GM10266 (cell line): ENCODE results near the gene MPV17.
A peak's percentile ranks its signal among the peaks of the same experiment; 100 is the strongest.
"Not testable (repeated sequence)": the region's sequence is repeated elsewhere in the genome, so short reads cannot be mapped to it uniquely, and the experiment has no call there.

Experiments
- DNase-seq: peaks from one replicate; pipeline ENCODE4 v3.0.0; 2012; ENCODE audit errors: extremely low spot score
- CTCF ChIP-seq: IDR thresholded peaks from 2 replicates; pipeline ENCODE4 v1.5.1; 2012; ENCODE audit warnings: mild to moderate bottlenecking, low read depth; ENCODE audit not compliant: control insufficient read depth, insufficient read depth; ENCODE audit errors: missing control alignments

MPV17 gene

GRCh38 chr2:27270131-27270530 lies 52.8 kb downstream of the MPV17 start:
- no peak for TF ChIP-seq CTCF
- no peak for DNase-seq

GRCh38 chr2:27268296-27268695 lies 54.6 kb downstream of the MPV17 start:
- DNase-seq, result not testable (repeated sequence)

- no peak for DNase-seq
- no peak for TF ChIP-seq CTCF
Observed at GRCh38 chr2:27265536-27265870, 57.4 kb downstream of the MPV17 start.

GRCh38 chr2:27264753-27265535 lies 58.0 kb downstream of the MPV17 start:
- peak; percentile 83 for DNase-seq
- TF ChIP-seq CTCF, result peak; percentile 55

- no peak for DNase-seq
- no peak for TF ChIP-seq CTCF
Observed at GRCh38 chr2:27264253-27264752, 58.6 kb downstream of the MPV17 start.

- no peak for TF ChIP-seq CTCF
- peak; percentile 62 for DNase-seq
Observed at GRCh38 chr2:27263287-27264252, 59.3 kb downstream of the MPV17 start.

- DNase-seq, result peak; percentile 95
- TF ChIP-seq CTCF, result no peak
Observed at GRCh38 chr2:27262379-27263286, 60.3 kb downstream of the MPV17 start, which contains the start of gene SLC30A3. Gene SLC30A3, minus strand, starts transcription at chr2:27263047. Its CDS starts 141 bp downstream, at chr2:27262906.
